Hepatic stellate cell (primary cell): ENCODE results near the gene MYOM3.
A peak's percentile ranks its signal among the peaks of the same experiment; 100 is the strongest.

Experiments used
- DNase-seq: peaks from one replicate; pipeline ENCODE4 v3.0.0; 2011; ENCODE audit warnings: low spot score

MYOM3 gene

DNA sequence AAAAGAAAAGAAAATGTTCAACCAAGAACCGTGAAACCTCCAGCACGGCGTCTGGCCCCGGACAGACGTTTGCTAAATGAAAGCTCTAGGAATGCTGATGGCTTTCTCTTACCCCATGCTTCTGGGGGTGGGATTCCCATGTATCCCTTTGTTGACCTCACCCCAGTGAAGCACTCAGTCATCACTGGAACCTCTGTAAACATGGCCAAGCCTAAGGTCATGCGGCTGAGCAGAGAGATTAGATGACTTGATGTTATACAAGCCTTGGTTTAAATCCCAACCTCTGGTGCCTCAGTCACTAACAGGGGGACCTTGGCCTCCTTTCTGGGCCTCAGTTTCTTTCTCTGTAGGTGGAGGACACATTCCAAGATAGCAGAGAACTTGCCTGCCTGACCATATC is 2.8 kb upstream of the MYOM3 start:
- no peak for DNase-seq

DNA sequence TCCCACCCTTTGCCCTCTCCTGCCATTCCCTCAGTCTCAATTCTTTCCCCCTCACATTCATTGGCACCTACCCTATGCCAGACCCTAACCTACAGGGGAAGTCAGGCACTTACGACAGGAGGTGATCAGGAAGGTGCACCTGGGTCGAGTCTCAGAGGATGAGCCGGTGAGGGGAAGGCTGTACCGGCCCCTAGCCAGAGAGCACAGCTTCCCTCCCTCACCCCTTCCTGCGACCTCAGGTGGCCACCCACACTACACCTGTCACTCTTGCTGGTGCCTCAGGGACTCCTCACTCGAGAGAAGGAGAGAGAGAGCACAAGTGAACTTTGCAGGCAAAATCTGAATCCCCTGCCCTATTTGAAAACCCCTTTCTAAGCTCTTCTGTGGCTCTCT is 1.7 kb upstream of the MYOM3 start:
- no peak for DNase-seq

DNA sequence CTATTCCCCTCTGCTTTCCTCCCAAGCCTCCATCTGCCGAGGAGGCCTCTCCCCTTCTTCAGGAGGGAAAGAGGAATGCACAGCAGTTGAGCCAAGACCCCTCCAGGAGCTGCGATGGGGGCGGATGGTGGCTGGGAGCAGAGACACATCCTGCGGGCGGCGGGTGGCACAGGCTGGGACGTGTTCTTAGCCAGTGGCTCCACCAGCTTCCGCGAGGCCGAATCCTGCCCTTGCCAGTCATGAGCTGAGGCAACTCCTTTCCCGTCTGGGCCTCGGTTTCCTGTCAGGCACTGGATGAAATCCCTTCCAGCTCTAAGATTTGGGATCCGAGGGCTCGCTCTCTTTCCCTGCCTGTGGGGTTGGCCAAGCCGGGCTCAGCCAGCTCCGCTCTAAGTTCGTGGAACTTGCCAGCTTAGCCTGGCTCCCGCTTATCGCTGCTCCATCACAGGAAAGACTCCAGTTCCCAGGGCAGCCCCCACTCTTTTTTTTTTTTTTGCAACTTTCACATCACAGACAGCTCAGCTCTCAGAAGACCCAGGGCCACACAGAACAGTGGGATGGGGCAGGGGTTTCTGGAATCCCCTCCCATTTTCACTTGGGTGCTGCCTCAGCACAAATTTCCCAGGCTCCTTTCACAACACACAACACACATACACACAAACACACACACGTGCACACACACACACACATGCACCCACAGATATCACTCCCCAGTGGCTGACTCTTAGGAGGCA is 506 bp downstream of the MYOM3 start:
- no peak for DNase-seq

DNA sequence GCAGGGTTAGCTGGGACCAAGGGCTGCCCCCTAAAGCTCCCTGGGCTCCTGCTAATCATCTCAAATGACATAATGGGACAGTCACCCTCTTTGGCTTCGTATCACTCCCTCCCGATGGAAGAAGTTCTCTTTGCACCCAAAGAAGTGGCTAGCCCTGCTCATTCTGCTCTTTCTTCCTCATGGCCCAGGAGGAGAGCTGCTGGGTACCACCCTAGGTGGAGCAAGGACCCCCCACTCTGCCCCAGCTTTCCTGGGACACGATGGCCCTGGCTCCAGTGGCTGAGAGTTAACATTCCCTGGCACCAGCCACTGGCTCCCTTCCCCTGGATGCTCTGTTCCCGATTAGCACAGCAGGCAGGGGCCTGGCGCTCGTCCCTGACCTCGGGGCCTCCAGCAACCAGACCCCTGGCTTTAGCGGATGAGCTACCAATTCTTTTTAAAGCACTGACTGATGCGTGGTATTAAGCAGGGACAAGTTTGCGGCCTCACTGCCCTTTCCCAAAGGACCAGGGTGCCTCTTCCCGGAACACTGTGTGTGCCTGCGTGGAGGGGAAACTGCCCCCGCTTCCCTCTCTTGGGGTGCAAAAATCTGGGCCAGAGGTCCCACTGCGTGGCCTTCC is 1.2 kb downstream of the MYOM3 start:
- DNase-seq = no peak

DNA sequence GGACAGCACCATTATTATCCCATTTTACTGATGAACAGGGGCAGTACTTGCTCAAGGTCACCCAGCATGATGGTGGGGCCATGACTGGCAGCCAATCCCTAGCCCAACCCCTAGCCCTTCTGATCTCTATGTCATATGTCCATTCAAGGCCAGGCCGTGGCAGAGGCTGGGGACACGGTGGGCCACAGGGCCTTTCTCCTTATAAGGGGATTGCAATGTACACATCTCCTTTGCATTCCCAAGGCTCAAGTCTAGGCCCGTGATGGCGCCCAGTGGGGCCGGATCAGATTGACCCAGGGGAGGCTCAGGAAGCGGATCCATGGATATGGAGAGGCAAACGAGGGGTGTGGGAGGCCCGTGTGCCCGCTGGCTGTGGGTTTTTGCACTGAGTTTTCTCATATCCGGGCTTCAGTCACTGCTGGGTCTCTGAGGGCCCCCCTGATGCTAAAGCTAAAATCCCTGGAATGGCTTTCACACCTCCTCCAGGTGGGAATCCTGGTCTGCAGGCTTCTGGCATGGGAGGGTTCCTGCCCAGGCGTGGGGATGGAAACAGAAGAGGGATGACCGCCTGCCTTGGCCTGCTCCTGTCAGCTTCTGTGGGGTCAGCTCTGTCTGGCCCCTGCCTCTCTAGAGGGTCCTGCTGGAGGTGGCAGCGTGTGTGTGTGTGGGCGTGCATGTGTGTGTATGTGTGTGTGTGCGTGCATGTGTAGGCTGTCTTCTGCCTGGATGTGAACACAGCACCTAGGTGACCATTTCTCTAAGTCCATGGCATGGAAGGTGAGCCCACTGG is 2.1 kb downstream of the MYOM3 start:
- no peak for DNase-seq

DNA sequence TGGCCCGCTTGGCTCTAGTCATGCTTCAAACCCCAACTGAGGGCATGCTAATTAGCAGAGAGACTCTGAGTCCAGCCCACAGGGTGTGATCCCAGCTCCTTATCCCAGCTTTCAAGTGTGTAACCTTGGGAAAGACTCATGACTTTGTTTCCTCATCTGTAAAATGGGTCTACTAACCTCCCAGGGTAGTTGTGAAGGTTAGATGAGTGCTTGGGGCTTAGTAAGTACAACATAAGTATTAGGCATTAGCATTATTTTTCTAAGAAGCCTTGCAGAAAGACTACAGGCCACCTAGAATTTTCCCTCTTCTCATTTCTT is 2.8 kb downstream of the MYOM3 start:
- DNase-seq = no peak

DNA sequence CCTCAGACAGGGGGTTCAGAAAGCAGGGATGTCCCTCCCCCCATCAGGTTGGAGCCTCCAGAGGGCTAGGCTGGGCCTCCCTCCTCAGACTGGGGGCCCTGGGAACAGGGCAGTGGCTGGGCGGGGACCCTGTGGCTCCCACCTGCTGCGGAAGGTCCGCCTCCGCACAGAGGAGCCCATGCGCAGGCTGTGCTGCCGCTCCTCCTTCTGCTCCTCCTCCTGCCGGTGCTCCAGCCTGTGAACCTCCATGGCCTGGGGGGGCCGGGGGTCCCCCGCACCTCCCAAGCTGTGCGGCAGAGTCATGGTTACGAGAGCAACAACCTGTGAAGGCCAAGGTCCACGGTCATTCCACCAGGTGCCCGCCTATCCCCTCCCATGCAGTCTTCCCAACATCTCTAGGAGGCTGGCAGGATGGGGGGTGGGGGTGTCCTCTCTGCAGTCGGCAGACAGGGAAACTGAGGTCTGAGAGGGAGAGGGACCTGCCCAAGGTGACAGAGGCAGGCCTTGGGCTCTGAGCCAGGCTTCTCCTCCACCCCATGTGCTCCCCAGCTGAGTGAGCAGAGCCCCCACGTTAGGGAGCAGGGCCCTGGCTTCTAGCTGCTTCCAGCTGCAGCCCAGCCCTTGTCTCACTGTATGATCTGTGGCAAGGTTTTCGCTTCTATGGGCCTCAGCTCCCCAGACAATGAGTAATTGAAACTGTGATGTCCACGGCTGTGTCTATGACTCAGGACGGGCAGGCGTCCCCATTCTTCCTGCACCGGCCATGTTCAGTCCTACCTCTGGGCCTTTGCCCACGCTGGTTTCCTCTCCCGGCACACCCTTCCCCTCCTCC is 3.4 kb downstream of the MYOM3 start:
- DNase-seq = peak; percentile 89

DNA sequence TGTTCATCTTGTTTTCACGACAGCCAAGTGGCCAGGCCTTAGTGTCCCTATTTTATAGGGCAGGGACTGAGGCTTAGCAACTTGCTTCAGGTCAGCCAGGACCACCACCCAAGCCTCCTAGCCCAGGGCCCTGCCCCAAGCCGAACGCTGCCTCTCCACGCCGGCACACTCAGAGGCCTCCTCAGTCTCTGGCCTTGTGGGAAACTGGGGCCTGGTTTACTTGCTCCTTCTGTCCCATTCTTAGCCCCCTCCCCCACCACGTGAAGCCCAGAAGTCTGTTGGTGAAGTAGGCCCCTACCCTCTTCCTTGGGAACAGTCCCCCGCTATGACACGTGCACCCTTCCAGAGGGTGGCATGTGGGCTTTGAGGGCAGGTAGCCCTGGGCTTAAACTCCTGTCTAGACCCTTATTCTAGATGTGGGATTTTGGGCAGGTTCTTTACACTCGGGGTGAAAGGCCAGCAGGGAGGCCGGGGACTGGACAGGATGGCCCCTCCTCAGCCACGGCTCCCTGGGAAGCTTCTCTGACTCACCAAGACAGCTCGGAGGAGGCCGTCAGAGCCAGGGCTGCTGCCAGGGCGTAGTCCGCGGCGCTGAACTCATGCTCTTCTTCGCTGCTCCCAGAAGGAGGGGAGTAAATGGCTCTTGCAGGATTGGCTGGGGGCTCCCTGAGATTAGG is 4.3 kb downstream of the MYOM3 start:
- no peak for DNase-seq

DNA sequence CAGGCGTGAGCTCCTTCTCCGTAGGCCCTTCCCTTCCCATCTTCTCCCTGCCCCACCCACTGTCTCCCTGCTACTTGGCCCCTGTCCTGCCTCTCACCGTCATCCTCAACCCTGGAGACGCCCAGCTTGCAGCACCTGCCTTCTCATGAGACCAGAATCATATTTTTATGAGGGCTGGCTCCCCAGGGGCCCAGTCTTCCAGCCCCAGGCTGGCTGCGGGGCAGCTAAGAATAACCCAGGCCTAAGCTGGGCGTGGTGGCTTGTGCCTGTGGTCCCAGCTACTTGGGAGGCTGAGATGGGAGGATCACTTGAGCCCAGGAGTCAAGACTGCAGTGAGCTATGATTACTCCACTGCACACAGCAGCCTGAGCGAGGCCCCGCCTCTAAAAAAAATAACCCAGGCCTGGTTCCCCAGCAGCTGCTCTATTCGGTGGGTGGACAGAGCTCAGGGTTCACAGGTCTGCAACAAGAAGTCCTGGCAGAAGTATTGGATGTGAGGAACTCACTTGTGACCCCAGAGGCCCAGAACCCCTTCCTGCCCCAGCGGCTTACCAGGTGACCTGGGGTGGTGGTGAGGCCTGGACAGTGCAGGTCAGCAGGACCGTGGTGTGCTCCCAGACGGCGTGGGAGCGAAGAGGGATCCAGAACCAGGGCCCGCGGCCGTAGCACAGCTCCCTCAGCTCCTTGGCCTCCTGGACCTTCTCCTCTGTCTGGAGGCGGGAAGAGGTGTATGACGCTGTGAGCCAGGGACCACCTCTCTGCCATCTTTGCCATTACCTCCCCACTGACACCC is 6.4 kb downstream of the MYOM3 start:
- no peak for DNase-seq

DNA sequence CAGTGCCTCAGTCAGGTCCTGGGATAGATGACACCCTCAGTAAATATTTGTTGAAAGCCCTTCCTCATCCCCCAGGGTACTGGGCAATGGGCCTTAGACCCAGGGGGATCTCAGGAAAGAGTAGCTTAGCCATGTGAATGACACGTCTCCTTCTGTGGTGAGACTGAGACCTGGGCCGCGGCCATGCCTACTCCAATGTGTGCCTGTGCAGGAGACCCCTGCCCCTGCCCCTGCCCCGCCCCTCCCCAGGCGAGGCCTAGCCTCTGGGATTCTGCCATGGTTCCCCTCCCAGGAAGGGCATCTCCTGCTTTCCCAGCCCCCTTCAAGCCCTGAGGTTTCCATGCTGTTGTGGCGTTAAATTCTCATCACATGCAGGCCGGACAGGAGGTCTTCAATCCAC is 7.1 kb downstream of the MYOM3 start:
- DNase-seq = no peak

DNA sequence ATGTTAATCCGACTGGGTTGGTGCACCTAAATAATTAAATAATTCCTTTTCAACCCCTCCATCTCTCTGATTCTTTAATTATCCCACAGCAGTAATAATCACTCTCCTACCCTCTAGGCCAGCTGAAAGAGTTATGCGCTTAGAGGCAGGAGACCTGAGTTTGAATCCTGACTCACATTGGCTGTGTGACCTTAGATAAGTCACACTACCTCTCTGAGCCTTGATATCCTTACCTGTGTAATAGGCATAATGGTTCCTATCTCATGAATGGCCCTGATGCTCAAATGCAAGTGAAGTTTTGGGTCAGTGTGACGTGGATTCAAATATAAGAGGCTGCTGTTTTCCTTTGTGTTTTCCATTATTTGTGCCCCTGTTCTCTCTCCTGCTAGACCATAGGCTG is 8.1 kb downstream of the MYOM3 start:
- no peak for DNase-seq

DNA sequence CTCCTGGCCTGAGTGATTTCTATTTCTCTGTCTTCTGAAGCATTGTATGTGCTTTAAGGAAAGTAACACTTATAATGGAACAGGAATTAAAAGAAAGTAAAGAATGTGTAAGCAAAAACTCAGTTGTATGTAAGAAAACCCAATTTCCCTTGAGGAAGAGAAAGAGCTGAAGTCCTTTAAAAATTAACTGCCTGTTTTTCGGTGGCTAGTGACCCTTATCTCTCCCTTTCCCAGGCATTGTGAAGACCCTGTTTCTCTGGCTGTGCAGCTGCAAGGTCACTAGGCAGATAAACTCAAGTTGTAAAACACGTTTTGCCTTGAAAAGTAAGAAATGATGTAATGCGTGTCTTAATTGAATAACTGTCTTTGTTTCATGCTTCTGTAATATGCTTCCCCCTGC is 8.5 kb downstream of the MYOM3 start:
- DNase-seq = no peak

DNA sequence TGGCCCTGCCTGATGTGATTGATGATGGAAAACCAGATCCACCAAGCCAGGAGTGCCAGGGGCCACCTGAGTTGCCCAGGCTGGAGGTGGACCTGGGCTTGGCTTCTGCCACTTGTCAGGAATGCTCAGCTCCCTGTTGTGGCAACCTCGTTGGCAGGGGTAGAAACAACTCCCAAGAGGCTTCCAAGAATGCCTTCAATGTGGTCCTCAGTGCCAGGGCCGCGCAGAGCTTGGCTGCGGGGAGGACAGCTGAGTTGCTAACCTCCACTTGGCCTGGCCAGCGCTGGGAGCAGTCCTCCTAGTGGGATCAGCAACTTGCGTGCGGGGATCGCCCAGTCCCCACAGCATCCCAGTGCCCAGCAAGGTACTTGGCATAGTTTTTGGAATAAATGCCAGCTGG is 9.0 kb downstream of the MYOM3 start:
- DNase-seq = no peak

DNA sequence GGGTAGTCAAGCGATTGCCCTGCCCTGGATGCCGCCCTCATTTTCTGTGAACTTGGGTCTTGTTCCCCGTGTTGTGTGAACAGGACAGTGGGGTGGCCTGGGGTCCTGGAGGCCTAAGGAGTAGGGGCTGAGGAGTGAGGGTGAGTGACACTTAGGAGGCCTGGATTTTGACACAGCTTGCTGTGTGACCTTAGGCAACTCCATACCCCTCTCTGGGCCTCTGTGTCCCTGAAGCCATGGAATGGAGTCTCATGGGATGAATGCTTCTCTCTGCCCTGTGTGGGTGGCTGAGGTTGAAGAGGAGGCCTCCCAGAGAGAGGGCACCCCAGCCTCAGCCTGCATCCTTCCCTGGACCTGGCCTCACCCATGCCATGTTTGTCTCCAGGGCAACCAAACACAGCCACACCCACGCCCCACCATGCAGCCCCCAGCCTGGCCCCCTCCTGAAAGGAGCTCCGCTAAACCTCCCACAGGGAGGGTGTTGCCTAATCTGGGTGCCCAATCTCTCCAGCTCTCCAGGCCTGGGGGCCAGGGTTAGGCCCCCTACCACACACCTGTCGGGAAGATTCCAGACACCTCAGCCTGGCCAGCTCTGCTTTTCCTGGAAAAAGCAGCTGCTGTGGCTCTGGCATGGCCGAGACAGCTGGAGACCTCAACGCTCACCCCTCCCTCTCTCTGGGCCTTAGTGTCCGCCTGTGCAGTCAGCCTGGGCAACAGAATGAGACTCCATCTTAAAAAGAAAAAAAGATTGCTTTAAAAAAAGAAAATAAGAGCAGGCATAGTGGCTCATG is 9.9 kb downstream of the MYOM3 start:
- no peak for DNase-seq

DNA sequence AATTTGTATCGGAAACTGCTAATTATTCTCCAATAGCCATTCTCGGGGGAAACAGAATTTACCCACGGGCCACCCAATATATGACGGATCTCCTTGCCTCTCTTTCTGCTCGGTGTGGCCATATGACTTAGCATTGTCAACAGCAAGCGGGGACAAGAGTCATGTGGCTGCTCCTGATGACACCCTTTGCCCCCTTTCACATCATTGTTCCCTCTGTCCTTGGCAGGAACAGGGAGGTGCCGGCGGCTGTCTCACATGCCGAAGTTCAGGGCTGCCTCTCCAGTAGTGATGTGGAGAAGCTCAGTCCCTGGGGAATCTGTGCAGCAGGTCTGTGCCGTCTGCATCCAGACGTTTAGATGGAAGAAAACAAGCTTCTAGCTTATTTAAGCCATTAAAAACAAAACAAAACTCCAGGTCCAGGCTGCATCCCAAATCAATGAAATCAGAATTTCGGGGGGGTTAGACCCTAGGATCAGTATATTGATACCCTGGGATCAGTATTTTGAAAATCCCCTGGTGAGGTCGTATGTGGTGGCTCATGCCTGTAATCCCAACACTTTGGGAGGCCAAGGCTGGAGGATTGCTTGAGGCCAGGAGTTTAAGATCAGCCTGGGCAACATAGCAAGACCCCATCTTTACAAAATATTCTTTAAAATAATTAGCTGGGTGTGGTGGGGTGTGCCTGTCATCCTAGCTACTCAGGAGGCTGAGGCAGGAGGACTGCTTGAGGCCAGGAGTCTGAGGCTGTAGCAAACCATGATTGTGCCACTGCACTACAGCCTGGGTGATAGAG is 10.8 kb downstream of the MYOM3 start:
- no peak for DNase-seq

DNA sequence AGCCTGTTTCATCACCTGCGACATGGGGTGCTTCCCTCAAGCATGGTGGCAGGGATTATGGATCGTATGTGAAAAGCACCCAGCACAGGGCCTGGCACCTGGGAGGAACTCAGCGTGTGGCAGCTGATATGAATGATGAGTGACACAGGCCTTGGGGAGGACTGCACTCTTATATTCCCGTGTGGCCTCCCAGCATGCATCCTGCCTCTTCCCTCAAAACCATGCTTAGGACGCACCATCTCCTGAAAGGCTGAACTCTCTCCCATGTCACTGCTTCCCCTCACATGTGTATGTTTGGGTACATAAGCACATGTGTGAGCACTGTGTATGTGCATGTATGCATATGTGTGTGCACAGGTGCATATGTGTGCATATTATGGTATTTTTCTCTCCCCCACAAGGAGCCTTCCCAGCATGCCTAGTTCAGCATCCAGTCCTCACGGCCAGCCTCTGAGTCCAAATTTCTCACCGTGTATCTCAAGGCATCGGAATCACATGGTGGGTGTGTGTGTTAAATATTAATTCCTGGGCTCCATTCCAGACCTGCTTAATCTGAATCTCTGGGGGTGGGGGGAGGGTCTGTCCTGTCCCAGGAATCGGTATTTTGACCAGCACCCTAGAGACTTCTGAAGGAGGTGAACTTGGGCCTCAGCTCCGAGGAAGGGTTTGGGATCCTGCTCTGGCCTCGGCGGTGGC is 12.8 kb downstream of the MYOM3 start:
- no peak for DNase-seq

DNA sequence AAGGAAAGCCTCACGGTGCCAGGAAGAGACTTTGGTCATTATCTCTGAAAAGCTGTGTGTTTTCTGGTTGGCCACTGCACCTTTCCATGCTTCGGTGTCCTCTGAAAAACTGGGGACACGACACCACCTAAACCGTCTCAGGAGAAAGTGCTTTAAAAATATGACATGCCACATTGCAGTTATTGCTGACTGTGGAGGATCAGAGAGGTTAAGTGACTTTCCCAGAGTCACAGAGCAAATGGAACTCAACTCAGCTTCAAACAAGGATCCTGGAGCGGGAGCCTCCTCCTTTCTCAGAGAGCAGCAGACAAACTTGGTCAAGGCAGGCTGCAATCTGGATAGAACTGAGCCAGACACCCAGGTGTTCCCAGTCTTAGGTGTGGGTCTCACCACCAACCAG is 13.8 kb downstream of the MYOM3 start:
- no peak for DNase-seq

DNA sequence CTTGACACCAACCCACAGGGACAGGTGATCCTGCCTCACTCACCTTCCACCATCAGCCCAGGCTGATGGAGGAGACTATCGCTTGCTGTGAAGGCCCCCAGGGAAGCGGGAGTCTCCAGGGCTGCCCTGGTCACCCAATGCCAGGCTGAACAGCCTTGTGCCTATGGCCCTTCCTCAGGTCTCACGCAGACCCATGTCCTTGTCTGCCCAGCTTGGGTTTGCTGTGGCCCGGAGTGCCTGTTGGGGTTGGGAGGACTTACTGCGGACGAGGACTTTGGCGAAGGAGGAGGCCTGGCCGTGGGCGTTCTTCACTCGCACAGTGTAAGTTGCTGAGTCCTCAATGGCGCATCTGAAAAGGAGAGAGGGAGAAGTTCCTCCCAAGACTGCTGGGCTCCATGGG is 14.3 kb downstream of the MYOM3 start:
- no peak for DNase-seq

DNA sequence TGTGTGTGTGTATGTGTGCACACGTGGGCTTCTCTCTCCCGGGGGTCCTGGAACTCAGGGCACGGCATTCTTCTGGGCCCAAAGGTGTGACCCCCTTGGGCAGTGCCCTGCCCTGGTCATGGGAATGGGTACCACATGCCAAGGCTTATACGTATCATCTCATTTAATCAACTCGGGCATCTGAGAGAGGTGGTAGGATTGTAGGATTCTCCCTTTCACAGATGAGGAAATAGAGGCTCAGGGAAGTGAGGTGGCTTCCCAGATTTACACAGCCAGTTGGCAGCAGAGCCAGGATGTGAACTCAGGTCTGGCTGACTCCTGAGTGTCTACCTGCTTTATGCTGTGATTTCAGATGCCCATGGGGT is 15.2 kb downstream of the MYOM3 start:
- no peak for DNase-seq
